HG03457 (cell line): Measurements from ENCODE around the gene PLEKHB1.

Experiments
- ATAC-seq: cut with Tn5 transposase; IDR thresholded peaks from one replicate; pipeline ENCODE4 v1.9.1; 2021; ENCODE audit warnings: moderate number of reproducible peaks; ENCODE audit not compliant: unreplicated experiment

PLEKHB1 gene, protein sequence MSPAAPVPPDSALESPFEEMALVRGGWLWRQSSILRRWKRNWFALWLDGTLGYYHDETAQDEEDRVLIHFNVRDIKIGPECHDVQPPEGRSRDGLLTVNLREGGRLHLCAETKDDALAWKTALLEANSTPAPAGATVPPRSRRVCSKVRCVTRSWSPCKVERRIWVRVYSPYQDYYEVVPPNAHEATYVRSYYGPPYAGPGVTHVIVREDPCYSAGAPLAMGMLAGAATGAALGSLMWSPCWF

DNA sequence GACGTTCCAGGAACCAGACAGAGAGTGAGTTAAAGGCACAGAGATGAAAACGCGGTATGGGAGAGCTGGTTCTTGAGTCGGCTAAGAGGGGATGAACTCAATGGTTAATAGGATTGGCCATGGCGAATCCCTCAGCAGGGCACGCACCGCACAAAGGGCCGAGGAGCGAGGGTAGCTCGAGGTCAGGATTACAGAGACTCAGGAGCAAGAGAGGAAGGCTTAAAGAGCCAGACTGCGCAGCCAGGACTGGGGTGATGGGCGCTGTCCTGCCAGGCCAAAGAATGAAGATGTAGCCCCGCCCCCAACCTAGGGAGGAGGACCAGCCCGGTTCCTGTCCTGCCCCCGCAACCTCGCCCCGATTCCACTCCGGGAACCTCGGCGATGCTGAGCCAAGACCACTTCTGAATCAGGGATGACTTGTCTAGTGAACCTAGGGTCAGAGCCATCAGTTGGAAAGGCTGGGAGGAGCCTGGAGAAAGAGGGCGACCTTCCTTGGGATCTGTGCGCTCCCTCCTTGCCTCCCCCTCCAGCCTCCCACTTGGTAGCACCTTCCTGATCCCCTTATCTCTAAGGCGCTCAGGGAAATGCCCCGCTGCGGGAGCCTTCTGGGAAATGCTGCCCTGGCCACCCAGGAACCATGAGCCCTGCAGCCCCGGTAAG is at the start of gene PLEKHB1:
Gene PLEKHB1 (plus strand): TSS at position 610 of the 660 bp plus-strand sequence. CDS start 28 bp downstream, at position 638.
- ATAC-seq = no peak

DNA sequence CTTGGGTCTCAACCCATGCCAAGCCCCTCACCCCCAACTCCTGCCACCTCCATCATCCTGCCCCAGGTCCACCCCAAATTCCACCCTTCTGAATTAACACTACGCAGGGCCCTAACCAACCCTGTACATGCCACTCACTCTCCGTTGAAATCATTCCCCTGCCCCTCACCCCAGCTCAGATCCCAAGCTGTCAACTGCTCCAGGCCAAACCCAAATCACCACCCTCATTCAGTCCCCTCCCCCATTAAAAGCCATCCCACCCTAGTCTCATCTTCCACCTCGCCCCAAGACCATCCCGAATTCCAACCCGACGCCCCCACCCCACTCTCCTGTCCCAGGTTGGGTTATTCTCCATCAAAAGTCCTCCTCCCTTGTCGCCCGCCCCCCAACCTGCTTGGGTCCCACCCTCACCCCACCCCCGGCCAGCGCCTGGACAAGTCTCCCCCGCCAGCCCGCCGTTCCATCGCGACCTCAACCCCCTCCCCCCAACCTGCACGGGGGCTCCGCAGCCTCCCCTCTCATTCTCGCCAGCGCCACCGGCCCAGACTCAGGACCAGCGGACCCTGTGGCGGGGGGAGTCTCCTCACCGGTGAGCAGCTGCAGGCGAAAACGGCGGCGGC is 48.9 kb upstream of the PLEKHB1 start:
- no peak for ATAC-seq

DNA sequence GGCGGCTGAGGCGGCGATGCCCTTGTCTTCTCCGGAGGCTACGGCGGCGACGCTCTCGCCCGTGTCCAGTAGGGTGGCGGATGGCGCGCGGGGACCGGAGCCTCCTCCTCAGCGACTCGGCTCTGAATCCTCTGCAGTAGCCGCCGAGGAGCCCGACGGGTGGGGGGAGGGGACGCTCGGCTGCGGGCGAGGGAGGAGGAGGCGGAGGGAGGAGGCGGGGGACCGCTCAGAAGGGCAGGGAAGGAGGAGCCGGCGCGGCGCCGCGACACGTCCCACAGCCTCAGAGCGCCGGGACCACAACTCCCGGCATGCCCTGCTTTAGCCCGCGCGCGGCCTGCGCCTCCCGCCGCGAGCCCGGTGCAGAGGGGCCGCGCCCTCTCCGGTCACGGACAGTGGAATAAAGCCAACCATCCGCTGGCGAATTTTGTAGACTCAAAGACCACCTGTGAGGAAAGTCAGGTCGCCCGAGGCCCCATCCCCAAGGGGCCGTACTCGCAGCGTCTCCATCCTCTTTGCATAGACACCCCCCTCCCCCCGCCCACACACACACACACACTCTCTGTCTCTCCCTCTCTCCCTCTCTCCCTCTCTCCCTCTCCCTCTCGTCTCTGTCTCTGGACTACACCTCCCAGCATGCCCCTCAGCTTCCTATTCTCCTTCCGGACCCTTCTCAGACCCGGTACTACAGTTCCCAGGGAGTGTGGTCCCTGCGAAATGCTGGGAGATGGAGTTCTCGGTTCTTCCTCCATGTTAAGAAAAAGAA is 48.2 kb upstream of the PLEKHB1 start, which contains the start of gene FAM168A:
Gene FAM168A (minus strand): TSS at position 157 of the 763 bp plus-strand sequence. CDS start 129,638 bp downstream, outside the sequence.
- peak; percentile 75 for ATAC-seq

DNA sequence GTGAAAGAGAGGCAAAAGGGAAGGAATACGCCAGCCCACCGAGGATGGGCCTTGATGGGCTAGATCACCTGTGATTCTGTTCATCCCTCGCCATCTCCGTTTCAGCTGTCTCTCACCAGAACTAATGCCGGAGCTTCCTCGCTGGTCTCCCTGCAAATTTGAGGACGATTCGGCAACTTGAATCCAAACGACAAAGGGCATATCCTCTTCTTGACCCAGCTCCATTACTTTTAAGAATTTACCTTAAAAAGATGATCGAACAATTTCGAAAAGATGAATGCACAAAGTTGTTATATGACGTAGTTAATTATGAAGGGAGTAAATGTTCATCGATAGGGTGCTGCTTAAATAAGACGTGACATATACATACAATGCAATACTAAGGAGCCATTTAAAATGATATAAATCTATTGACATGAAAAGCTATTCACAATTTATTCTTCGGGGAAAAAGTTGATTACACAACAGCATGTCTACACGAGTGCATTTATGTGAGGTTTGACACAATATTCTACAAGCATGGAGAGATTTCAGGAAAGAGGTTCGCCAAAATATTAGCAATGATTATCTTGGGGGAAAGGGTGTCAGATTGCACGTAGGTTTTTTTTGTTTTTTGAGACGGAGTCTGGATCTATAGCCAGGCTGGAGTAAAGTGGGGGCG is 47.5 kb upstream of the PLEKHB1 start:
- no peak for ATAC-seq

DNA sequence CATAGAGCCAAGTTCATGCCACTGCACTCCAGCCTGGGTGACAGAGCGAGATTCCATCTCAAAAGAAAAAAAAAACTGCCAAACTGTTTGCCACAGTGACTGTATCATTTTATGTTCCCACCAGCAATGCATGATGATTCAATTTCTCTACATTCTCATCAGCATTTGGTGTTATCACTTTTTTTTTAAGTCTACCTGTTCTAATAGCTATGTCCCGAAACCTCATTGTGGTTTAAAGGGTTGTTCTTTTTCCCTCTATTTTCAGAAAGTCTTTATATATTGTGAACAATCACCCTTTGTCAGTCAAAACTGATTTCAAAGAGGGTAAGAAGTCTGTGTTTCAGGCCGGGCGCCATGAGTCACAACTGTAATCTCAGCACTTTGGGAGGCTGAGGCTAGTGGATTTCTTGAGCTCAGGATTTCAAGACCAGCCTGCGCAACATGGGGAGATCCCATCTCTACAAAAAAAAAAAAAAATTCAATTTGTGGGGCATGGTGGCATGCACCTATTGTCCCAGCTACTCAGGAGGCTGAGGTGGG is 33.7 kb upstream of the PLEKHB1 start:
- no peak for ATAC-seq

DNA sequence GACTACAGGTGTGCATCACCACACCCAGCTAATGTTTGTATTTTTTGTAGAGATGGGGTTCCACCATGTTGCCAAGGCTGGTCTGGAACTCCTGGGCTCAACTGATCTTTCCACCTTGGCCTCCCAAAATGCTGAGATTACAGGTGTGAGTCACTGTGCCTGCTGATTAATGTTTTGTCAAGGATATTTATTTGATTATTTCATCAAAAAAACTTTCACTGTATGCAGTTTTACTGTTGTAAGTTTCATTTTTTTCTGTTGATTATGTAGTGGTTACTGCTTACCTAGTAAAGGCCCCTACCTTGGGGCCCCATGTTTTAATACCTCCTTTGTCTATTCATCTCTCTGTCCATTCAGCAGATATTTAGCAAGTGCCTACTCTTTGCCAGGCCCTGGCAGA is 31.8 kb upstream of the PLEKHB1 start:
- ATAC-seq = no peak

DNA sequence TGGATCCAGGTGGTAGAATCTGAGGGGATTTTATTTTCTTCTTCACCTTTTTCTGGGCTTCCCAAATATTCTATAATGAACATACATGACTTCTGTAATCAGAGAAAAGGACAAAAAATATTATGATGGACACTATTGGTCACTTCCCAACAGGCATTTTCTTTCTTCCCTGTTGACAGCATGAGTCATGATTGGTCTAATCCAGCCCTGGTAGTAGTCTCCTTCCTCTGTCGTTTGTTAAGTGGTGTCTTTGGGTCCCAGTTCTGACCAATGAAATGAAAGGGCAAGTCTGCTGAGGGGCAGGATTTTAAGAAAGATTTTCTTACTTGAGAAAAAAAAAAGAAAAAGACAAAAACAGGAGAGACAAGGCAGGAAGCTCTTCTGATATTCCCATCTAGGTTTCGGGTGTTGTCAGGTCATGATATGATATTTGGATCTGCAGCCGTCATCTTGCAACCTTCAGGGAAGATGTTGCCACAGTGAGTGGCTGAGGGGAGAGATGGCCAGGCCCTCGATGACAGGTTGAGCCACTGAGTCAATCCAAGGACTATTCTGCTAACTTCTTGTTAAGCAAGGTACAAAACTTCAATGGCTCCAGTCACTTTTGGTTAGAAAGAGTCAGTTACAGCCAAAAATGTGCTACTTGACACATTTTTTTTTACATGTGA is 23.3 kb upstream of the PLEKHB1 start:
- no peak for ATAC-seq

DNA sequence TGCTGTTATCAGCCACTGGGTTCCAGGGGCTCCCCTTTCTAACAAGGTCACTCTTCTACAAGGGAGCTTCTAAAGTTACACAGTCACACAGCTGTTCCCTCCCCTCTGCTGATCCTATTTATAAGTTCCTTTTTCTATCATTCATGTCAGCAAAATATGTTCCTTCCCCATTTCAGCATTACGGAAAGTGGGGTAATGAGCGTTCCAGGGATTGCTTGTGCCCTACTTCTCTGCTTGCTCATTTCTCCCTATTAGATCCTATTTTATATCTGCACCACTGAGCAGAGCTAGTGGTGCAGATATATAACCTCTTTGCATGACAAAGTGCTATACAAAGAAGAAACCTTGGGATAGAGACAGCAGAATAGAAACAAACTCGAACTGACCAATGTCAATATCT is 22.7 kb upstream of the PLEKHB1 start:
- ATAC-seq = no peak

DNA sequence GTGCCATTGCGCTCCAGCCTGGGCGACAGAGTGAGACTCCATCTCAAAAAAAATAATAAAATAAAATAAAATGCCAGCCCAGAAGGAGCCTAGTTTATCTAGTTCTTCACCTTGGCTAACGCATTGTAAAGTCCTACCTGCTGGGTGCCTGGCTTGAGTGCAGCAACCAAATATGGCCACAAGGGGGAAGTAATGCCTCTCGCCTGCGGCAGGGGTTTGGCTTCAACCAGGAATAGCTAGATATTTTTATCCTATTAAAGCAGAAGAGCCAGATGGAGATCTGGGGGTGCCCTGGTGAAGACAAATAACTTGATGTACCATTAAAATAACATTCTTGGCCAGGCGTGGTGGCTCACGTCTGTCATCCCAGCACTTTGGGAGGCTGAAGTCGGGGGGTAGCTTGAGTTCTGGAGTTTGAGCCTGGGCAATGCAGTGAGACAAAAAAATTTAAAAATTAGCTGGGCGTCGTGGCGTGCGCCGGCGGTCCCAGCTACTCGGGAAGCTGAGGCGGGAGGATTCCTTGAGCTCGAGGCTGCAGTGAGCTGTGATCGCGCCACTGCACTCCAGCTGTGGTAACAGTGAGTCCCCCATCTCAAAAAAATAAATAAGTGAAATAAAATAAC is 20.6 kb upstream of the PLEKHB1 start:
- ATAC-seq = no peak

DNA sequence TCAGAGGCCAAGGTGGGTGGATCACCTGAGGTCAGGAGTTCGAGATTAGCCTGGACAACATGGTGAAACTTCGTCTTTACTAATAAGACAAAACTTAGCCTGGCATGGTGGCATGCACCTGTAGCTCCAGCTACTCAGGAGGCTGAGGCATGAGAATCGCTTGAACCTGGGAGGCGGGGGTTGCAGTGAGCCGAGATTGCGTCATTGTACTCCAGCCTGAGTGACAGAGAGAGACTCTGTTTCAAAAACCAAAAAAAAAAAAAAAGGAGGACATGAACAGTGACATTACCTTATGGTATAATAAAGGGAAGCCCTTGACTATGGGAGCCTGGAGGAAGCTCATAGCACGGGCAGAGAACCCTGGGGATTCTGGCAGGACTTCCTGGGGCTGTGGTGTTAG is 16.5 kb upstream of the PLEKHB1 start:
- ATAC-seq = no peak

DNA sequence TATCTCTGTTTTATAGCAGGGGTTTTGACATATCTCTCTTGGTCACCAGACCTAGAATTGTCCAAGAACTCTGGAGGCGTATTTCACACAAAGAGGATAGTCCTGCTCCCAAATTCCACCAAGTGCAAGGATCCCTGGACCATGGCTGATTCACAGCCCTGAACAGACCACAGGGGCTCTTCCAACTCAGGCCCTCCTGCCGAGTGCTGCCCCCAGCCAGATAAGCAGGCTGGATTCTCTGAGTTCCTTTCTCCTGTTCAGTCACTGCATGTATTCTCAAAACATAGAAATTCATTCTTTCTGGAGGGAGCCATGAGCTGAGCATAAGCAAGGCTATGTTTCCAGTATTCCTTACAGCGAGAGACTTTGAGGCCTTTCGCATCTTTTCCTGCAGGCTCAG is 13.4 kb upstream of the PLEKHB1 start:
- ATAC-seq = no peak

DNA sequence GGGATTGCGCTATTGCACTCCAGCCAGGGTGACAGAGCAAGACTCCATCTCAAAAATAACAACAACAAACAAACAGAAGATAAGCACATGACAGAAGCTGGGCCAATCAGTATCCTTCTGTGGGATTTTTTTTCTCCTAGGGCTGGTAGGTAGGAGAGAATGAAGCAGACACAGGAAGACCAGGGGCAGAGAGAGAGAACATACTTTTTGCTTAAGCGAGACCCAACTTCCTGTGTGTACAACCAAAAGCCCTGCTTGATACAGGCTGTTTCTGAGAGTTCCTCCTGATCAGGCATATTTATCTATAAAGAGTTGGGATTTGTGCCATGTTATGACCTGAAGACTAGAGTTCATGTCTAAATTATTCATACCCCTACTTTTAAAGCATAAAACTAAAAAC is 12.4 kb upstream of the PLEKHB1 start:
- ATAC-seq = no peak

DNA sequence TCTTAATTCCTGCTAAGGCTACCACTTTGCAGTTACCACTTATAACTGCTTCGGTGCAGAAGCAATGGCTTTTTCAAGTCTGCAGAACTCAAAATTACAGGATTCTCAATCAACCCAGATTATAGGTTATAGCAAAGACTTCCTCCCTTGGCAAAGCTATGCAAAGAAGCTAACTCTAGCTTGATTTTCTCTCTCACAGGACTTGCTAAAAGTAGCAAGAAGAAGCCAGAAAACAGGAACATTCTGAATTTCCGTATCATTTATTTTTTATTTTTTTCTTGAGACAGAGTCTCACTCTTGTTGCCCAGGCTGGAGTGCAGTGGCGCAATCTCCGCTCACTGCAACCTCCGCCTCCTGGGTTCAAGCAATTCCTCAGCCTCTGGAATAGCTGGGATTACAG is 10.7 kb upstream of the PLEKHB1 start:
- ATAC-seq = no peak

DNA sequence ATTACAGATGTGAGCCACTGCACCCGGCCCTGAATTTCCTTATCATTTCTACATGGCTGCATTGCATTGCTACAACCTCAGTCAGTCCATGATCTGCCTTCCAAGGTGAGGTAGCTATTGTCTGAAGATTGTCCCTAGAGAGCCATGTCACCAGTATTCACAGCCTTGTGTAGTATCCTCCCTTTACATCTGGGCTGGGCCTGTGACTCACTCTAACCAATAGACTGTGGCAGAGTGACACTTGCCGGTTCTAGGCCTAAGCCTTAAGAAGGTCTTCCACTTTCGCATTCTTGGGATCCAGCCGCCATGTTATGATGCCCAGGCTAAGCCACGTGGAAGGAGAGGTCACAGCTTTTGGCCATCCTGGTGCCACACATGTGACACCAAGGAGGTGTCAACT is 10.1 kb upstream of the PLEKHB1 start:
- ATAC-seq = no peak

DNA sequence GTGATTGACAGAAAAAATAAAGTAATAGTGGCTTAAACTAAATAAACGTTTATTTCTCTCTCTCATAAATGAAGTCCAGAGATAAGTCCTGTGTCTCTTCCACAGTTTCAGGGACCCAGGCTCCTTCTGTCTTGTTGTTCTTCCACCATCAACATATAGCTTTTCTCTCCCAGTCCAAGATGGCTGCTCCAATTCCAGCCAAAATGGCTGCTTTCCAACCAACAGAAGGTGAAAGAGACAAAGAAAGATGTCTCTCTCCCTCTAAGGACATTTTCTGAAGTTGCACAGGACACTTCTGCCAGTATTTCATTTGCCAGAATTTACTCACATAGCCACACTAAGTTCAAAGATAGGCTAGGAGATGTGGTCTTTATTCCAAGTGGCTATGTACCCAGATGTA is 9.4 kb upstream of the PLEKHB1 start:
- no peak for ATAC-seq

DNA sequence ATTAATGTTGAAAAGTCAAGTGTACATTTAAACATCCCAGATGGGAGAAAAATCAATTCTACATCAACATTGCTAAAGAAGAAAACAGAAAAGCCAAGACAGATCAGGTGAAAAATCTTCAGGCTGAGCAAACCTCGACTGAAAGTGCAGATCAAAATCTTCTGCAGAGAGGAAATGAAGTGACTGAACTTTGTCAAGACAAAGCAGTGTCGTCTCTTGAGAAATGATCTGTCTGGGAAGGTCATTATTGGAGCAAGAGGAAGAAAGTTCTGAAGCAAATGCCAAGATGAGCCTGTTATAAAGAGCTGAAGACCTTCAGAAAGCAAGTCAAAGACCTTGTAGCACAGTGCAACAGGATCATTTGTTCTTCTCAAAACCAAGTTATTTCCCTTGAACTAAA is 5.8 kb upstream of the PLEKHB1 start:
- no peak for ATAC-seq

DNA sequence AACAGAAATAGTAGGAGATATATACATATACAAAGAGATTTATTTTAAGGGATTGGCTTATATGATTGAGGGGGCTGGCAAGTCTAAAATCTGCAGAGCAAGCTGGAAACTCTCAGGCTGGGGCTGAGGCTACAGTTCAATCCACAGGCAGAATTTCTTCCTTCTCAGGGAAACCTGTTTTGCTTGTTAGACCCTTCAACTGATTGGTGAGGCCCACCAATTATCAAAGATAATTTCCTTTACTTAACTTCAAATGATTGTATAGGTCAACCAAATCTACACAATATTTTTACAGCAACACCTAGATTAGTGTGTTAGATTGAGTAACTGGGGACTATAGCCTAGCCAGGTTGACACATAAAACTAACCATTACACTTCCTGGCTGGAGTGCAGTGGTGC is 4.7 kb upstream of the PLEKHB1 start:
- ATAC-seq = no peak

DNA sequence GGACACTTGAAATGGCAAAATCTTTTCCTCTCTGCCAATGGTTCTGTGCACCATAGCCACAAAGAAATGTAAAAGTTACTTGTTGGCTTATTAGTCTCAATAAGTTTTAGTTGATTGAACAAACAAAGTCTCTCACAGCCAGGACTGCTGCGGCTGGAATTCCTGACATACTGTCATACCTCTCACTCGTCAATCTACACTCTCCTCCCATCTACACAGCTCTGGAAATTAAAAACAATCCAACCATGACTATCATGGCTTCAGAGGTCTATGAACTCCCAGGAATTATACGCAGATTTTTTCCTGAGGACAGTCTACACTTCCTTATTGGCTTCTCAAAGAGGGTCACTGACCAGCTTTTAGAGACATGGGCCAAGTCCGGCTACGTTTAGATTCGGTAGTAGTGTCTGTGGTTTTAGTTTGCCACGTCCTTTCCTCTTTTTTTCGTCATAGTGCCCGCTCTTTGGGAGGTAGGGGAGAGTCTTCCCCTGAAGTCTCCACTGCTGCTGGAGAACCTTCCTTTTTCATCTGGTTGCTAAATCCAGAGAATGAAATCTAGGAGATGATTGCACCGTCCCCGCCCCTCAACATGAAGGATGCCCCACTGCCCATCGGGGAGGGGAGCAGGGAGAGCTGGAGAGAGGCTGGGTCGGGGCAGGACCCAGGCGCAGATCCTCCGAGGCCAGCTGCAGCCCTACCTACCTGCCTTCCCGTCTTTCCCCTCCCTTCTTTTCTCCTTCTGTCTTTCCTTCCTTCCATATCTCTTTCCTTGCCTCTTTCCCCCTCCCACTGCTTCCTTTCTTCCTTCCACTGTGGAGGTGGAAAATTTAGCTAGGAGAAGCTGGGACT is 1.0 kb upstream of the PLEKHB1 start:
- no peak for ATAC-seq
